CD4-positive, alpha-beta T cell treated with Interleukin-17A for 4 hours (primary cell): ENCODE results near the gene CAV1.

Experiments
- DNase-seq: peaks from one replicate; pipeline ENCODE4 v3.0.0-alpha.2; 2020; ENCODE audit warnings: mixed read lengths

The CAV1 gene

DNA sequence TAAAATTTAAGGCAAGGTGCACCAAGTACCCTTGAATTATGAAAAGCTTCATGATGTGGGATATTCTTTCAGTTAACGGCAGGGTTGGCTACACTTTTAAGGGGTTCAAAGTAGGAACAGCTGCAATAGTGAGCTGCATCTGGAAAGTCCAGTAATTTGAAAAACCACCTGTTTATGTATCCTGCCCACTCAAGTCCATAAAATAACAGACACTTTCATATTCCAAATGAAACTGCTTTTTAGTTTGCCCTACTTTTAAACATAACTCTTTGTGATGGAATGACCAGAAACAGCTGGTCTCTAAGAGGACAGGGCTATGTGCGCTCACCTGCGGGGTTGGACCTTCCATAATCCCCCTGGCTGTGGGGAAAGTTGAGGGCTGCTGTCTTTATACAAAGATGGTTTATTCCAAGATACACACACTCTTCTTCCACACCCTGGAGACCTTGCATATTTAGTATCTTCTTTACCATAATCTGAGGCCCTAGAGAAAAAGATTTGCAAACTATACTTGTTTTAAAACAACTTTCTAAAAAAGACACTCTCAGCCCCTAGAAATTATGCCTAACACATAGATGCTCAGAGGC lies 7.4 kb downstream of the CAV1 start:
- DNase-seq: no peak

DNA sequence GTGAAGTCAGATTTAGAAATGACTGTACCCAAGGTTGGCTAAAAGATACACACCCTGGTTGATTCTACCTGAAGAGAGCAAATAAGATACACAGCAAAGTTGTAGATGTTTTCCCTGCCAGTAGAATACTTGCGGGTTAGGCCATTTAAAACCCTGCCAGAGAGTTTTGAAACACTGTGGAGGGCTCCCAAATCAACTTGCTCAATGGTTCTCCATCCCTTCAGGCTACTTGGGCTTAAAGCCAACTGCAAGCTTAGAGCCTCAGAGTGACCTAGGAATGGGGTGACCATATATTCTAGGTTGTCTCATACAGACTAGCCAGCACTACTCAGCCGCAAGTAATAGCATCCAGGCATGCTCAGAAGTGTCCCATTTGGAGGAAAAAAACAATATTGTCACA lies 10.0 kb downstream of the CAV1 start:
- DNase-seq: no peak

DNA sequence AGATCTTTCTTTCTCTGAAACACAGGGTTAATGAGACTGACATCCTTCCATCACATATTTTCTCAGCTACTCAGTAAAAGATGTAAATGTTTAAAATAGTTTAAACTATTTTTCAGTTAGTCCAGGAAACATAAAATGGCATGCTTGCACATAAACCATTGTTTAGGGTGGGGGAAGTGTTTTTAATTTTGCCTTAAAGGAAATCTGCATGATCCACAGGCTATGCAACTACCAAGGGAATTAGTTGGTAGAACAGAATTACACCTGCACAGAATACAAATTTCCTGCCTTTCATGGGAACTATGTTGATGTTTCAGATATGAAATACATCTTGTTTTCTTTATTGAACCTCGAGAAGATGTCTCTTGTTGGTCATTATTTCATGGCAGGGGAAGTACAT lies 10.6 kb downstream of the CAV1 start:
- no peak for DNase-seq

DNA sequence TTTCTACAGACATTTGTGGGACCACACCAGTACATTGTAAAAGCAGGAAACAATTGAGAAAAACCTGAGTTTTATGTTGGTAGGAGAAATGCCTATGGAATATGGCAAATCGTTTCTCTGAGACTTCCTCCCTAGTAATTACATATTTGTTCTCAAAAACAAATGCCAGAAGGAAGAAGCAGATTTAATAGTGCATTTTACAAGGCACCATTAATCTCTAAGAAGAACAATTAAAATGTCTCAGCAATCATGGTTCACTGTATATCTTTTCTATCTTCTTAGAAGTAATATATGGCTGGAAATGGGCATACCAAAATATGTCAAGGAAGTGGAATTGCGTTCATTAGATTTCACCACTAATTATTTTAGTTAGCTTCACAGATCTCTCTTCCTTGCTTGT lies 13.3 kb downstream of the CAV1 start:
- no peak for DNase-seq

DNA sequence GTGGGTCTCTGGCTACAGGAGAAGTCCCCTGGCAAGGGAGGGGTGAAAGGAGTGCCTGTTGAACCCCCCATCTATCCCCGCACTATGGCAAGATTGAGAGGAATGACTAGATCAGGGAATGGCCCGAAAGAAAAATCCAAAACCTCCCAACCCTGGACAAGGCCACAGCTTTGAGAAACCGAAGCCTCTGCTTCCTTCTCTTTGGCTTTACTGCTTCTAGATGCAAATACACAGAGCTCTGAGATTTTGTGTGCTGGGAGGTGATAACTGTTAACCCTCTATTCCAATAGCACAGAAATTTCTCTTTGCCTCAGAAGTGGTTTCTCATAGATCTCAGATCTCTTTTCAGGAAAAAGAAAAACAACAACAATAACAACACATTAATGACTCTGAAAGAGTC lies 15.0 kb downstream of the CAV1 start:
- no peak for DNase-seq

DNA sequence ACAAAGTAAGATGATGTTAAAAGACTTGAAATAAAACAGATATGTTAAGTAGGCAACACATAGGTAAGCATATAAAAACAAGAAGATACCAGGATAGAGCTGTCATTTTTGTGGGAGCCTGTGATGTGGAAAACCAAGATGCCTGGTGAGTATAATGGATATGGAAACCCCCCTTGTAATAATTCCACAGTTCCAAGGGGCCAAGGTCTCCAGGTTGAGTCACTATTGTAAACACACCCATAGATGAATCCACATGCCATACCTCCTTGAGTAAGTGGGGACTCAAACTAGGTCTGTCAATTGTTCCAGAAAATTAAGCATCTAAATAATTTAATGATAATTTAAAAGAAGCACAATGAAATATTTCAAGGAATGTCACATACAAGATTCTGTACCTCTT lies 15.9 kb downstream of the CAV1 start:
- no peak for DNase-seq

DNA sequence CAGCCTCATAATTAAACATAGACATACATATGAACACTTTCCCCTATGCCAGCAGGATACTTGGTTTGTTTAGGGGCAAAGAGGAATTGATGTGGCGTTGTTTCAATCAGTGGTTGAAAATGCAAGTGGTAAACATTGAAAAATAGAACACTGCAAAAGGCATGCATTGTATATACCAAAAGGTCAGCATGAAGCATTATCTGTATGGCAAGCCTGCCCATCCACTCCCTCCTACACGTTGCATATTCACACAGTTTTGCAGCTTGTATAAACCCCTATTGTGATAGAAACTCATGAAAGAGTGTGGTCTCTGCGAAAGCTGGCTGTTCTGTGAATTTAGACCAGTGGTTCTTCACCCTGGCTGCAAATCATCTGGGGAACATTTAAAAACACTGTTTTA lies 17.1 kb downstream of the CAV1 start:
- no peak for DNase-seq

DNA sequence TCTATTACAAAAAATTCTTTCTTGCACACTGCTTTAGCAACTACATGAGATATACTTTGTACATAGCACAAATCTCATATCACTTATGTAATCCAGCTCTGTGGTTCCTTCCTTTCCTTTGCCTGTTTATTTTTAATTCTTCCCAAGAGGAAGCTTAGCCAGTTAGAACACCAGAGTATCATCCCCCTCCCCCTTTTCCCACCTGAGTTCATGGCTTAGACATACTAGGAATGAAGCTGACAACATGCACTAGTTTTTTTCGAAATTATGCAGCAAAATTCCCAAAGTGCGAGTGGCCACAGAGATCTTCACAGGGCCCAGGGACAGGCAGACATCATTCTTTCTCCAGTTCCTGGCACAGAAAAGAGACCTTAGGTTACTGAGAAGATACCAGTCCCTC lies 17.8 kb downstream of the CAV1 start:
- DNase-seq: no peak

DNA sequence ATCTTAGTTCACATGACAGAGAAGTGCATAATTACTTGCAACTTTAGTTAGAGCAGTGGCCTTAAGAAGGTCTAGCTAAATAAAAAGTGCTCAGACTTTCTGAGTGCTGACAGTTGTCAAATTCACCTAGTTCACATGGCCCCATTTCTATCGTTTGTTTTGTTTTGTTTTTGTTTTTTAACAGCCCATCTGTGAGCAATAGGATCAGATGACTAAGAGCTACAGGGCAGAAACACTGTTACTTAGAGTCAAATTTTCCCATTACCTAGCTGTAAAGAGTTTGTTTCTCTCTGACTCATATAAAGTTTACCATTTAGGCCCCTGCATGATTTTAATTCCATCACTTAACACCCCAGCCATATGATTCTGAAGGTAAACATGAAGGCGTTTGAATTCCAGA lies 18.8 kb downstream of the CAV1 start:
- no peak for DNase-seq

DNA sequence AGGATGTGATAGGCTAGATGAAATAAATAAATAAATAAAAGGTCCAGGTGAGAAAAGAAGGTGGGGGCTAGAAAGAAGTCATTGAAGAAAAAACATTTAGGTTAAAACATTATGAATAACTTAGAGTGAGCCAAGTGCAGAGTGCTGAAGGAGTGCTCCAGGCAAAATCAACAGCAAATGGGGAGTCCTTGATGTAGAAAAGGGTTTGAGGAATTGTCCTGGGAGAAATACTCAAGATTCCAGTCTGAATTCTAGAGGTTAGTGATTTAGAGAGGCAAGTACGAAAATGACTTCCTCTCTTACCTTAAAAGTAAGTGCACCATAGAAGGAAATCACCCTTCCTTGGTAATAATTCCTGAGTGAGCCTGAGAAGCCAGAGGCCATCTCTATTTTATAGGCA lies 19.7 kb downstream of the CAV1 start:
- DNase-seq: no peak

DNA sequence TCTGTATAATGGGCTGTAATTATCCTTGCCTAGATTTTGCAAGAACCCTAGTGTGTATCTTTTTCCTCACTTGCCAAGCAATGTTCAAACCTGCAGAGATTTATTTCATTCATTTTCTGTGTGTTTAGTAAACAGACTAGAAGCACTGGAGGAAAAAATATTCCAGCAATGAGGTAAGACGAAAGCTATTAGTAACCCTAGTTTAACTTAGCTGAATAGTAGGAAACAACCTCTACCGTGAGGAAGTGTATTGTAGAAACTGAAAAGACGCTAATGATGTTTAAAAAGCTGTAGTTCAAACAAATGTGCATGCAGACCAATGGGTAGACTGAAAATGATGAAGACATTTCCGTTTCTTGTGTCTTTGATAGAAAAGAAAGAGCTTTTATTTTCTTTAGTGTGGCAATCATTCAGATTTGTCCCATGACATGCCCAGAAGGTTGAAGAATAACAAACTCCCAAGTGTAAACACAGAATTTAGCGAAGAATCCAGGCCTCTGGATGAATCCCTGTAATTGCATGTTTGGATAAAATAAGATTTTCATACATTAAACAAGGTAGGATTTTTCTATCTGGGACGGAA lies 20.7 kb downstream of the CAV1 start:
- DNase-seq: no peak

DNA sequence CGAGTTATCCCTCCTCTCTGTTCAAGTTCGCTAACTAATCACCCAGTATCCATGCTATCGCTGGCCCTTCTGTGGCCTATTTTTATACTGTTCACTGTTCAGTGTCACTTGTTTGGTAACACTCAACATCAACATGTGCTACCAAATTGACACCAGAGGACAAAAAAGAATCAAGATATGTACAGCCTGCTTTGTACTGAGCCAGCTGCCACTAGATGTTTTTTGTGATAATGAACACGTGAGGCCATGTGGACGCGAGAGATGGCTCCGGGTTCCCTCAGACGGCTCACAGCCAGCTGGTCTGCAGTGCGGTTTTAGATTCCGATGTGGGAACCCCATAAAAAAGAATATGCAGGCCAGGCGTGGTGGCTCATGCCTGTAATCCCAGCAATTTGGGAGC lies 21.2 kb downstream of the CAV1 start:
- DNase-seq: no peak

DNA sequence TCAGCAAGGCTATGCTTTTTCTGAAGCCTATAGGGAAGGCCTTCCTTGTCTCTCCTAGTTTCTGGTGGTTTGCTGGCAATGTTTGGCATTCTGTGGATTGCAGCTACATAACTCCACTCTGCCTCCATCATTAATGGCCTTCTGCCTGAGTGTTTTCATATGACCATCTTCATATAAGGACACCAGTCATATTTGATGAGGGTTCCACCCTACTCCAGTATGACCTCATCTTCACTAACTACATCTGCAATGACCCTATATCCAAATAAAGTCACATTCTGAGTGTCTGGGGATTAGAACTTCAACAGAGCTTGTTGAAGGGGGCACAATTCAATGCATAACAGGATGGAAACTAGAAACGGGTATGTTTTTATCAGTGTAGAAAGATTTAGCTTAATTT lies 22.1 kb downstream of the CAV1 start:
- DNase-seq: no peak

DNA sequence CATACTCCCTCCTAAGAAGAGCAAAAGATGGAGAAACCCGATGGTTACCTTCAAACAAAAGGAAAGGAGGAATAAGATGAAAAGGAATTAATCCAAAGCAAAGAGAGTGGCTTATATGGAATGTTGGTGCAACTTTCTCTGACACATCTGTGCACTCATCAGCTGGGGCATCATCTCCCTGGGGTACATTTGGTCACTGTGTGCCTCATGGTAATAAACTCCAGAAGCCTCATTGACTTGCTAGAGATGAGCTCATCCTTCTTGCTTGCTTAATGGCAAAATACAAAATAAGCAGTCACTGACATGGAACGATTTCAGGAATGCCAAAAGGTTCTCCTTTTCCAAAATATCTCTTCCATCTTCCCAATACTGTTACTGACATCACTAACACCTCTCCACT lies 22.5 kb downstream of the CAV1 start:
- DNase-seq: no peak

DNA sequence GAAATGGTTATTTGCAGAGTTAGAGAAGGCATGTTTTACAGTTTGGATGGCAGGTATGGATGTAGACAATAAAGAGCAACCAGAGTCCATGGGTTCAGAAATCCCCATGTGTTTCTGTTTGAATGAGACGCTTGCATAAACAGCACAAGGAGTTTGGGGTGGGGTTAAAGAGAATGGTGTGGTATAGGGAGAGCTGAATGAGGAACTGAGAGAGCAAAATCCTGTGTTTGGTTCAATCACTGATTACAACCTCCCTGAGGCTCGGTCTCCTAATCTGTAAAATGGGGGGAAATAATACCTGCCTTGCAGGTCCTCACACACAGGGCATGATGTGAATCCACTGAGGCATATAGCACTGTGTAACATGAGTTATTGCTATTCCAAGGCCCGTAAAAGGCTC lies 23.7 kb downstream of the CAV1 start:
- no peak for DNase-seq

DNA sequence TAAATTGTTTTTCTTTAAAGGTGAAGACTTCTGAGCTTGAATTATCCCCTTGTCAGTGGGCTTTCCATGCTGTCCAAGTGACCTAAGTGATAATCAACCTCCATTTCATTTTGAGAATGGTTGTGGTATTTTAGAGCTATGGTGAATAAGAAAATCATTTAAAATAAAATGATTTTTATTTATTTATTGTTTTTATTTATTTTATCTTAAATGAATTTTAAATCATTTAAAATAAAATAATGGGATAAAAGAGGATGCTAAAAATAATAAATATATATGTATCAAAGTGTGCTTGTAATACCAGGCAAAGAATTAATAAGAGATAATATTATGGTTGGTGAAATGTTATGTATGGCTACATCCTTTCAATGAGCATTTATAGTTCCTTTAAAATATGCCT lies 24.5 kb downstream of the CAV1 start:
- DNase-seq: no peak

DNA sequence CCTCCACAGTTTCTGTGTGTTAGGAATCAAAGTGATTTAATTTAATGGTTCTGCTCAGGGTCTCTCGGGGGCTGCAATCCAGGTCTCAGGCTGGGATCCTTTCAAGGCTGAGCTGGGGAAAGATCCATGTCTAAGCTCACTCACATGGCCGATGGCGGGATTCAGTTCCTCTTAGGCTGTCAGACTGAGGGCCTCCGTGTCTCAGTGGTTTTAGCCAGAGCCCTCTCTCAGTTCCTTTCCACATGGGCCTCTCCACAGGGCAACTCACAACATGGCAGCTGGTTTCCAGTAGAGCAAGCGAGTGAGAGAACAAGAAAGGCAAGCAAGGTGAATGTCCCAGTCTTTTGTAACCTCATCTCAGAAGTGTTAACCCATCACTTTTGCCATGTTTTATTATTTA lies 26.9 kb downstream of the CAV1 start:
- DNase-seq: no peak

DNA sequence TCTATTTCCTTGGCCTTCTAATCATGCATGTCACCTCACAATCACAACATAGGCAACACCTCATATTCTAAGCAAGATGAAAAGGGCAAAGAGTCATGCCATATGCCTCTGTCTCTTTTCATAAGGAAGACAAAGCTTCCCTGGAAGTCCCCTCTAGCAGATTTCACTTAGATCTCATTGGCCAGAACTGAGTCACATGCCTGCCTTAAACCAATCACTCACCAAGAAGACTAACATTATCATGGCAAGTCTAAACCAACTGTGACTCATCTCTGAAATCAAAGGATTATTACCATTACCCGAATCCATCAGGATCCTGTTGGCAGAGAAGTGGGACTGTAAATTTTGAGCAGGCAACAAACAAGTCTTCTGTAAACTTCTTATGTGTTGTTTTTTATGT lies 27.8 kb downstream of the CAV1 start:
- no peak for DNase-seq

DNA sequence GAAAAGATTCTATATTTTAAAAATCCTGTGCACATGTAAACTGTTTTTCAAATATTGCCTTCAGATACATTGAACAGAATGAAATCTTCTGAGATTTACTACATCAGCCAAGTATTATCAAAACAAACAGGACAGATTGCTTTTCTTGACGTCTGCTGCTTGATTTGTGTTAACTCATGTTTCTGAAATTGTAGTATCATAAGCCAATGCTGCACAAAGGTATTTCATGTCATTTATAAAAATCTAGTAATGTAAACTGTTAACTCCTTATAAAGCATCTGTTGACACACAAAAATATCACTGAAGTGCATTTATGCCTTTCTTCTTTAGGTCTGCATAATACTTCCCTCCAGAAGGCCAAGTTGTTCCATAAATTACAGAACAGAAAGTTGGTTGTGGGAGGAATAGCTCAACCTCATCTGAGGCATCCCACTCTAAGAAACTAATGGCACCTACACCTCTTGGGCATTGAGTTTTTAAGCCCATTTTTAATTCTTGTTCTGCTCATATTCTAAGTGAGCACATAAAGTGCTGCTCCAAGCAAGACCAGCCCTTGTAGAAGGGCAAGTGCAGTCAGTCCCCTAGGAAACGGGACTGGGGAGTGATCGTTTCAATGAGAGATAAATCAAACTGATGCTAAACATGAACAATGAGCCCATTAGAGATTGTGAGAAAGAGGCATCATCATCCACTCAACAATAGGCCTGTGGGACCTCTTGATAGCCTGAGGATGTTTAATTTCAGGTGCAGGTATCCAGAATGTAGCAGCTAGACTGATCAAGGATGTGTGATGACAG lies 28.5 kb downstream of the CAV1 start:
- no peak for DNase-seq

DNA sequence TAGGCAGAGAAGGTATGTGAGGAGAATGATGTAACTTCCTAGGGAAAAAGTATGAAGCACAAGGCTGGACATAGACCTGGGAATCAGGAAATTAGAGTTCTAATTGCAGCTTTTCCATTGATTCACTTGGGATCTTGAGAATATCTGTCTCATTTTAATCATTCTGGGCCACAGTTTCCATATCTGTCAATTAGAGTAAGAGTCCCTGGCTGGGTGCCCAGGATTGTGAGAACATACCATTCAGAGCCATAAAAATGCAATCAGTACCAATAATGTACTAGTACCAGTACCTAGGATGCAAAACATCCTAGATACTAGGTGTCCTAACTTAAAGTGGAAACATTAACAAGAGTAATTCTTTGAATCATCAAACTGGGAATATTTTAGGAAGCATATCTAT lies 29.6 kb downstream of the CAV1 start:
- DNase-seq: no peak

DNA sequence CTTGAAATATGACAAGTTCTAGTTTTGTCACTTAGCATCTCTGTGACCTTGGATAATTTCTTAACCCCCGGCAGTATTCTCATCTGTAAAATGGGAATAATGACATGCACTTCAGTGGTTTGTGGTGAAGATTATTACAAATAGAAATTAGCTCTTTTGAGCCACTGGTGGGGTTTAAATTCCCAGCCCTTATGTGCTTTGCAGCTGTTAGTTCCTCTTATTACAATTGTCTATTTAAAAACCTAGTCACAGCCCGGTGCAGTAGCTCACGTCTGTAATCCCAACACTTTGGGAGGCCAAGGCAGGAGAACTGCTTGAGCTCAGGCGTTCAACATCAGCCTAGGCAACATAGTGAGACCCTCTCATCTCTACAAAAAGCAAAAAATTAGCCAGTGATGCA lies 30.1 kb downstream of the CAV1 start:
- no peak for DNase-seq

DNA sequence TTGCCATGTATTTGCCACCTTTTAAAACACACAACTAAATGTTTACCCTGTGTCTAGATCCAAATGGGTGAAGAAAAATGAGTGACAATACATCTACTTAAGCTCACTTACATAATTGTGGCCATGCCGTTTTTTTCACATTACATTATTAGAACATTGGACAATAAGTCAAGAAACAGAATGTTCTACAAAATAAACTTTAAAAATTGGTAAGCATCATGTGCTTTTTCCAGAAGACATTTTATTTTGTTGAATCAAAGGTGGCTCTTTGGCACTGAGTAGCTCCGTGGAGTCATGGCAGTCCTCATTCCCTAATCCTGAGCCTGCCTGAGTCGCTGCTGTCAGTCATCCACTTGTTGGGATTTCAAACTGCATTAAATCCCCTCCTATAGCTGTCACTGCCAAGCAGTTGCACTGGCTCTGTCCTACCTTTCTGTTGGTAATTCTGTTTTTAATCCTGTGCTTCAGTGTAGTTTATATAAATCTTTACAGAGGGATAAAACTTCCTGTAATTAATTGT lies 32.3 kb downstream of the CAV1 start:
- DNase-seq: no peak

DNA sequence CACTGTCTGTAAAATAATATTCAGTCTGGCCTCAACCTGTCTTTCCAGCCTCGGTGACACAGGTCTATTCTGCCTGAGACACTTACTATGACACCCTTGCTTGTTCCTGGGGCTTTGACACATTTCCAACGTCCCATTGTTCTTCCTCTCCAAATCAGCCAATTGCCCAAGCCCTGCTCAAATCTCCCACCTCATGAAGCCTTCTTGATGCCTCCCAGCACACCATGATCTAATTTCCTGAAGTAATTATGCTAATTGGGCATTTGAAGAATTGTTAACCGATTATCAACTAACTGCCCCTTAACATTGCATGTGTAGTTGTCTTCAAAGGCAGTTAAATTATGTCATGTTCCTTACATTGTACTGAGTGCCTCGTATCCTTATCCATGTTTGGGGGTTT lies 33.1 kb downstream of the CAV1 start:
- no peak for DNase-seq
